NOMO-1 treated with DMSO at 0.1 percent for 48 hours (cell line): ENCODE data around the gene EPHB3.

Experiments
- DNase-seq: peaks from one replicate; lab custom pipeline; 2025; ENCODE audit not compliant: unreplicated experiment; lab: John Stamatoyannopoulos, UW

EPHB3 gene

GRCh38 chr3:184598574-184598927 is 37.0 kb downstream of the EPHB3 start:
- no peak for DNase-seq

GRCh38 chr3:184599143-184599542 is 37.6 kb downstream of the EPHB3 start:
- DNase-seq, result no peak

GRCh38 chr3:184600685-184601377 is 39.2 kb downstream of the EPHB3 start:
- no peak for DNase-seq

GRCh38 chr3:184601576-184602371 is 40.2 kb downstream of the EPHB3 start:
- no peak for DNase-seq

GRCh38 chr3:184602372-184603150 is 41.0 kb downstream of the EPHB3 start:
- DNase-seq, result peak; percentile 51

GRCh38 chr3:184603151-184604030 is 41.8 kb downstream of the EPHB3 start:
- DNase-seq, result no peak

GRCh38 chr3:184604039-184604601 is 42.5 kb downstream of the EPHB3 start:
- DNase-seq, result no peak

- DNase-seq, result peak; percentile 25
These were observed 43.2 kb downstream of the EPHB3 start for GRCh38 chr3:184604615-184605290.

GRCh38 chr3:184608209-184608608 is 46.6 kb downstream of the EPHB3 start:
- DNase-seq, result peak; percentile 18

GRCh38 chr3:184609476-184610244 is 48.1 kb downstream of the EPHB3 start:
- DNase-seq, result no peak

GRCh38 chr3:184610245-184610871 is 48.8 kb downstream of the EPHB3 start:
- DNase-seq, result no peak

- no peak for DNase-seq
These were observed 50.2 kb downstream of the EPHB3 start for GRCh38 chr3:184611607-184612281.

- no peak for DNase-seq
These were observed 53.8 kb downstream of the EPHB3 start for GRCh38 chr3:184615396-184615795.

- no peak for DNase-seq
These were observed 54.9 kb downstream of the EPHB3 start for GRCh38 chr3:184616436-184616835.

GRCh38 chr3:184617306-184617705 is 55.7 kb downstream of the EPHB3 start:
- peak; percentile 33 for DNase-seq

GRCh38 chr3:184618811-184619210 is 57.2 kb downstream of the EPHB3 start:
- DNase-seq, result no peak

GRCh38 chr3:184619369-184619768 is 57.8 kb downstream of the EPHB3 start:
- DNase-seq, result no peak

- no peak for DNase-seq
These were observed 58.3 kb downstream of the EPHB3 start for GRCh38 chr3:184619787-184620430.
